Lower leg skin (tissue), 4 donors: ENCODE results near the gene PIP4K2A. TPM values are rescaled to one million over a fixed set of nuclear protein-coding genes. Genes with fewer than 3 reads are reported as not detected.

Experiments used
- DNase-seq, 2 donors: peaks; one replicate each; pipeline ENCODE4 v3.0.0-alpha.2; 2019; ENCODE audit warnings: low spot score in 2 of 2
- H3K4me3 ChIP-seq: fragments of 200-600 bp; sonication (generic); 2 replicates; pipeline ENCODE4 v1.5.1; 2017; ENCODE audit warnings: mild to moderate bottlenecking, low read depth; ENCODE audit not compliant: poor library complexity, severe bottlenecking
- POLR2A ChIP-seq, 2 donors: fragments of 450-650 bp; IDR thresholded peaks; one replicate each; pipeline ENCODE4 v1.6.1; 2016 to 2017; ENCODE audit warnings: antibody characterized with exemption in 2 of 2, mild to moderate bottlenecking in 1 of 2, moderate library complexity in 1 of 2
- WGBS, 2 donors: methylation state at CpG; one replicate each; pipeline ENCODE4 v1.1.5; 2018; 5-methylcytosine and 5-hydroxymethylcytosine counted together
- intact Hi-C: fragments of 100-400 bp; cut with DNase I; formaldehyde crosslinking; loops from one replicate; pipeline ENCODE4 v1.15.0; 2023; ENCODE audit warnings: low total_unique reads
- total RNA-seq, 4 donors: library from RNA; depleted of rRNA; stranded (reverse); fragments of >200 nt; gene quantifications; one replicate each; pipeline ENCODE4 v1.1.0, GENCODE V29; 2016
- TF ChIP-seq, protein P1 (sequence below), 3 donors: fragments of 450-650 bp; IDR thresholded peaks; one replicate each; pipeline ENCODE4 v1.5.1; 2016; ENCODE audit warnings: antibody characterized with exemption in 3 of 3, mild to moderate bottlenecking in 3 of 3, moderate library complexity in 2 of 3

Gene PIP4K2A
- total RNA-seq, 4 donors from 2014 or later, result 2.3 to 12.4 (median 6.6) TPM

DNA sequence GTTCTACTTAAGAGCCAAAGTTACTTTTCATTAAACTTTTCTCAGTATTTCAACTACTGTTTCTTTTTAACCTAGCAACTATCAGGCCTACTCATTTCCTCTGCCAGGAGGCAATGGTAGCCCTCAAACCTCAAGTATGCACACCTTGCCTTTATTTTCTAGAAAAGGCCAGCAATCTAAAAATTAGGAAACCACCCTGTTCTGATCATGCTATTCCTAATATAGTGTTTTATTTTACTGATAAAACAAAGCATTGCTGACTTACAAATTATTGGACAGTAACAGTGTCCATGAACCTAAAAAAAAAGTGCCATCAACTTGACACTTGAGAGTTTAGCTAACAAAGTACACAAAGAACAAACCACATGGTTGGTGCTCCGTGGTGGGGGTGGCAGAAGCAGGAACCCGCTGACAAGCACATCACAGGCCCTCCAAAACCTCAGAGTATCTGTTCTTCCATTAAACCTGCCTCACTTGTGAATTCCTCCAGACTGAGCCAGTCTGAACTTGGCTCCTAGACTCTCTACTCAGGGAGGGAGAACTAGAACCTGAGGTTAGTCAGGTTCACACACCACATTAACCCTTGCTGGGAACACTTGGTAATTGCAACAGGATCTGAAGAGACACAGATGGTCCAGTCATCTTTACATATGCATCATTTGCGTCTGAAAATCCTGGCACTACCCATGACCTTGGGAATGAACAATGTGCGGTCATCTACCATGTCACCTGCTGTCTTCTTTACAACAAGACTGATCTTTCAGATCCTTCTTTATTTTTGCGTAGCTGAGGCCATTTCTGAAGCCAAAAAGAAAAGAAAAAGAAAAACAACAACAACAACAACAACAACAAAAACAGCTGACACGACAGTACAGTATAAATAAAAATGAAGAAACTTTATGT is 31.9 kb downstream of the PIP4K2A start:
- intact Hi-C loops, result no loop called here
- WGBS, 2 donors, result 81% methylated on average over 6 of the region's 6 CpGs

DNA sequence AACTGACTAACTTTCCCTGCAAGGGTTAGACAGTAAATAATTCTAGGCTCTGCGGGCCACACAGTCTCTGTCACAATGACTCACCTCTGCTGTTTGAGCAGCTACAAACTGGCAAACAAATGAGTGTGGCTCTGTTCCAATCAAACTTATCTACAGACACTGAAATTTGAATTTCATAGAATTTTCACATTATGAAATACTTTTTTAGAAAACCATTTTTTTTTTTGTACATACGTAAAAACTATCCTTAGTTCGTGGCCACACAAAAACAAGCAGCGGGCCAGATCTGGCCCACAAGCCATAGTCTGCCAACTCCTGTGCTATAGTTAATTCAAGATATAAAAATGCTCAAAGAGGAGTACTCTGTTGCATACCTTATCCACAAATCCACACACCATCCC is 32.6 kb downstream of the PIP4K2A start:
- WGBS, 2 donors, result 57 to 58% methylated on average over 4 of the region's 4 CpGs

More for the DNA sequence above, 31.9 kb downstream of the PIP4K2A start:
- H3K4me3 ChIP-seq, result no peak overlapping the region
- TF ChIP-seq, protein P1, sequence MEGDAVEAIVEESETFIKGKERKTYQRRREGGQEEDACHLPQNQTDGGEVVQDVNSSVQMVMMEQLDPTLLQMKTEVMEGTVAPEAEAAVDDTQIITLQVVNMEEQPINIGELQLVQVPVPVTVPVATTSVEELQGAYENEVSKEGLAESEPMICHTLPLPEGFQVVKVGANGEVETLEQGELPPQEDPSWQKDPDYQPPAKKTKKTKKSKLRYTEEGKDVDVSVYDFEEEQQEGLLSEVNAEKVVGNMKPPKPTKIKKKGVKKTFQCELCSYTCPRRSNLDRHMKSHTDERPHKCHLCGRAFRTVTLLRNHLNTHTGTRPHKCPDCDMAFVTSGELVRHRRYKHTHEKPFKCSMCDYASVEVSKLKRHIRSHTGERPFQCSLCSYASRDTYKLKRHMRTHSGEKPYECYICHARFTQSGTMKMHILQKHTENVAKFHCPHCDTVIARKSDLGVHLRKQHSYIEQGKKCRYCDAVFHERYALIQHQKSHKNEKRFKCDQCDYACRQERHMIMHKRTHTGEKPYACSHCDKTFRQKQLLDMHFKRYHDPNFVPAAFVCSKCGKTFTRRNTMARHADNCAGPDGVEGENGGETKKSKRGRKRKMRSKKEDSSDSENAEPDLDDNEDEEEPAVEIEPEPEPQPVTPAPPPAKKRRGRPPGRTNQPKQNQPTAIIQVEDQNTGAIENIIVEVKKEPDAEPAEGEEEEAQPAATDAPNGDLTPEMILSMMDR (IDR thresholded peaks at IDR 0.05), result no peak
- TF ChIP-seq POLR2A (IDR thresholded peaks at IDR 0.05), result no peak
- DNase-seq, result no peak

DNA sequence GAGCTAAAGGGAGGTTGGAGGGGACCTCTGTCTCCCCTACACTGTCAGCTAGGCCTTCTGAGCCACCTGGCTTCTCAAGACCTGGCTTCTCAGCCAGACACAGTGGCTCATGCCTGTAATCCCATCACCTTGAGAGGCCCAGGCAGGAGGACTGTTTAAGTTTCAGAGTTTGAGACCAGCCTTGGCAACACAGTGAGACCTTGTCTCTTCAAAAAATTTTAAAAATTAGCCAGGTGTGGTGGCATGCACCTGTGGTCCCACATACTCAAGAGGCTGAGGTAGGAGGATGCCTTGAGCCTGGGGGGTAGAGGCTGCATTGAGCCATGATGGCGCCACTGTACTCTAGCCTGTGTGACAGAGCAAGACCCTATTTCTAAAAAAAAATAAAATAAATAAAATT is 33.1 kb downstream of the PIP4K2A start:
- no peak overlapping the region for H3K4me3 ChIP-seq
- intact Hi-C loops, result no loop called here
- DNase-seq, result no peak
- no peak for TF ChIP-seq POLR2A (IDR thresholded peaks at IDR 0.05)
- TF ChIP-seq, protein P1 (IDR thresholded peaks at IDR 0.05), result no peak
- WGBS, 2 donors, result 92 to 97% methylated on average over 1 of the region's 1 CpG

More for the DNA sequence above, 32.6 kb downstream of the PIP4K2A start:
- no peak for DNase-seq
- no peak overlapping the region for H3K4me3 ChIP-seq
- intact Hi-C loops, result no loop called here
- TF ChIP-seq POLR2A (IDR thresholded peaks at IDR 0.05), result no peak
- TF ChIP-seq, protein P1 (IDR thresholded peaks at IDR 0.05), result no peak

DNA sequence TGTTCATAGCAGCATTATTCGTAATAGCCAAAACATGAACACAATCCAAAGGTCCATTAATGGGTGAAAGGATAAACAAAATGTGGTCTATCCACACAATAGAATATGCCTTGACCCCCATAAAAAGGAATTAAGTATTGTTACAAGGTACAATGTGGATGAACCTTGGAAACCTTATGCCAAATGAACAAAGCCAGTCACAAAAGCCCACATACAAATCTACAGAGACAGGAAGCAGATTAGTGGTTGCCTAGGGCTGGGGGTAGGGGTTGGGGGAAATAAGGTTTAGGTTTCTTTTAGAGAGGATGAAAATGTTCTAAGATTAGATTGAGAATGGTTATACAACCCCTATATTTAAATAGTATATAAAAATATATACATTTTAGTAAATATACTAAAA is 34.8 kb downstream of the PIP4K2A start:
- 82 to 91% methylated on average over 1 of the region's 1 CpG for WGBS, 2 donors
- TF ChIP-seq, protein P1 (IDR thresholded peaks at IDR 0.05), result no peak
- DNase-seq, result no peak
- intact Hi-C loops, result no loop called here
- H3K4me3 ChIP-seq, result no peak overlapping the region

DNA sequence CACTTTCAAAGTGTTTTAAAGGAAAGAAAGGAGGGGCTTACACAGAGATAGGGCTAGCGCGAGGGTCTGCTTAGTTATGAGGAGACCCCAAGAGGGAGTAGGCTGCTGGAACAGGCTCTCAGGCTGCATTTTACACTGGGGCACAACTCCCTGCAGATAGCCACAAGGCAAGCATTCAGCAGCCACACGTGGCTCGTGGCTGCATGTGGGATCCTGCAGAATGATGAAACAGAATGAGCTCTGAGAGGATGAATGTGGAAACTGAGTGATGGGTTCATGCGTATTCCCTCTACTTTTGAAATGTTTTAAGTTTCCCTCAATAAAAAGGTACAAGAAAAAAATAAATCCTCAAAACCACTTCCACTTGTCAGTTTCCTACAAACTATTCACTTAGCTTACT is 37.0 kb downstream of the PIP4K2A start:
- intact Hi-C loops, result no loop called here
- TF ChIP-seq, protein P1 (IDR thresholded peaks at IDR 0.05), result no peak
- TF ChIP-seq POLR2A (IDR thresholded peaks at IDR 0.05), result no peak
- 96 to 97% methylated on average over 5 of the region's 5 CpGs for WGBS, 2 donors
- no peak overlapping the region for H3K4me3 ChIP-seq
- no peak for DNase-seq
